ENCODE results near the gene ZNF780A.
"Not testable (repeated sequence)": the region's sequence is repeated elsewhere in the genome, so short reads cannot be mapped to it uniquely, and the experiment has no call there.

Gene ZNF780A

GRCh38 chr19:40090241-40091204 is at the start of gene ZNF780A:
Gene ZNF780A, minus strand, starts transcription at chr19:40090943. Its CDS starts 6,190 bp downstream, at chr19:40084753.
- DNase-seq = peak; percentile 92

- DNase-seq = peak; percentile 74
These were observed 49.0 kb upstream of the ZNF780A start for GRCh38 chr19:40139533-40140287.

- DNase-seq = no peak
These were observed 46.1 kb upstream of the ZNF780A start for GRCh38 chr19:40136818-40137217.

- DNase-seq = no peak
These were observed 44.1 kb upstream of the ZNF780A start for GRCh38 chr19:40134866-40135265.

- DNase-seq = no peak
These were observed 42.7 kb upstream of the ZNF780A start for GRCh38 chr19:40133491-40133890.

- no peak for DNase-seq
These were observed 39.3 kb upstream of the ZNF780A start for GRCh38 chr19:40130013-40130412.

- DNase-seq = no peak
These were observed 38.7 kb upstream of the ZNF780A start for GRCh38 chr19:40129425-40129824.

GRCh38 chr19:40128991-40129390 is 38.2 kb upstream of the ZNF780A start:
- DNase-seq = no peak

GRCh38 chr19:40119380-40119779 is 28.6 kb upstream of the ZNF780A start:
- DNase-seq = no peak

- DNase-seq = not testable (repeated sequence)
These were observed 27.9 kb upstream of the ZNF780A start for GRCh38 chr19:40118638-40119037.

GRCh38 chr19:40116075-40116474 is 25.3 kb upstream of the ZNF780A start:
- DNase-seq = no peak

- not testable (repeated sequence) for DNase-seq
These were observed 23.4 kb upstream of the ZNF780A start for GRCh38 chr19:40114119-40114518.

- DNase-seq = not testable (repeated sequence)
These were observed 21.5 kb upstream of the ZNF780A start for GRCh38 chr19:40112271-40112670.

GRCh38 chr19:40110570-40110969 is 19.8 kb upstream of the ZNF780A start:
- DNase-seq = no peak

GRCh38 chr19:40104754-40105153 is 14.0 kb upstream of the ZNF780A start:
- DNase-seq = no peak

GRCh38 chr19:40103600-40103999 is 12.9 kb upstream of the ZNF780A start:
- no peak for DNase-seq

GRCh38 chr19:40101813-40102212 is 11.1 kb upstream of the ZNF780A start:
- no peak for DNase-seq

- DNase-seq = no peak
These were observed 2.7 kb upstream of the ZNF780A start for GRCh38 chr19:40093416-40093815.

- peak; percentile 71 for DNase-seq
These were observed 724 bp upstream of the ZNF780A start for GRCh38 chr19:40091205-40092129.

- peak; percentile 30 for DNase-seq
These were observed 1.3 kb downstream of the ZNF780A start for GRCh38 chr19:40089462-40089861.

GRCh38 chr19:40088299-40089047 is 2.3 kb downstream of the ZNF780A start:
- no peak for DNase-seq

- DNase-seq = peak; percentile 57
These were observed 5.8 kb downstream of the ZNF780A start for GRCh38 chr19:40084948-40085347.
